ENCODE measurements around the gene HDAC4. TPM values are rescaled to one million over a fixed set of nuclear protein-coding genes. Genes with fewer than 3 reads are reported as not detected.

Gene HDAC4
- total RNA-seq, 1 experiment from 2014 or later = 32.0 TPM

DNA sequence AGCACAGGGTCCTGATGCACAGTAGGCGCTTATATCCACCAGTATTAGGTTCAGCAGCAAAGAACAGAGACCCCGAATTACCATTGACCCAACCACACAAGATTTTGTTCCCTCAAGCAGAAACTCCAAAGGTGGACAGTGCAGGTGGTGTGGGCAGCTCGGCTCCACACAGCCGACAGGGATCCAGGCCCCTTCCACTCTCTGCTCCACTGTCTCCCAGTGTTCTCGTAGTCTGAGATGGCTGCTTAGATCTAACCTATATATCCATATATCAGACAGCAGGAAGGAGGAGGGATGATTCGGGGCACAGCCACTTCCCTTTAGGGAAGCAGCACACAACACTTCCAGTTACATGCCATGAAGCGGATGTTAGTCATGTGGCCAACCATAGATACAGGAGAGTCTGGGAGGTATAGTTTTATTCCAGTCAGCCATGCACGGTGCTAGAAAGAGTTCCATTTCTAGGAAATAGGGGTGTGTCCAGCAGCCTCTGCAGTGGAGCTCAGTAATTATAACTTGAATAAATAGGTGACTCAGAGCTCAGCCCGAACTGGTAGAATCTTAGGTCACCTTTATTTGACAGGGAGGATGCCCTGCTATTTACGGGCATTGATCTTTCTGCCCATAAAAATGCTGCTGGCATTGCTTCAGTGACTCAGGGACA lies 394.1 kb downstream of the HDAC4 start:
- H3K27ac ChIP-seq (ENCODE audit: insufficient read length, low read depth, low read length) = no peak overlapping the region
- Mint-ChIP-seq H3K4me3 (no peak overlapping the region), H3K27me3 (ENCODE audit: low read depth) (peaks cover 40% of the 10 kb centered on the region), H3K27ac (no peak overlapping the region), H3K9me3 (no peaks in the 10 kb centered on the region; a peak in 3 of 5 replicates), H3K4me1 (peaks cover 13% of the 10 kb centered on the region in 2 experiments), H3K36me3 (ENCODE audit: insufficient read depth in 1 of 3, low read depth in 3 of 3) (no peaks in the 10 kb centered on the region)
- no peak overlapping the region for H4K91ac ChIP-seq (ENCODE audit: insufficient read length, low read depth, low read length)
- H3K23ac ChIP-seq (ENCODE audit: insufficient read length, low read depth, low read length) = no peak overlapping the region
- no peaks in the 10 kb centered on the region for H3K79me1 ChIP-seq (ENCODE audit: insufficient read depth, low read depth, low read length, poor library complexity, severe bottlenecking)
- no peak overlapping the region for H3K4me2 ChIP-seq (ENCODE audit: insufficient read depth, insufficient read length, low read length)
- no peak for DNase-seq
- H2AK5ac ChIP-seq (ENCODE audit: insufficient read length, low read length) = no peak overlapping the region
- TF ChIP-seq, protein P1, sequence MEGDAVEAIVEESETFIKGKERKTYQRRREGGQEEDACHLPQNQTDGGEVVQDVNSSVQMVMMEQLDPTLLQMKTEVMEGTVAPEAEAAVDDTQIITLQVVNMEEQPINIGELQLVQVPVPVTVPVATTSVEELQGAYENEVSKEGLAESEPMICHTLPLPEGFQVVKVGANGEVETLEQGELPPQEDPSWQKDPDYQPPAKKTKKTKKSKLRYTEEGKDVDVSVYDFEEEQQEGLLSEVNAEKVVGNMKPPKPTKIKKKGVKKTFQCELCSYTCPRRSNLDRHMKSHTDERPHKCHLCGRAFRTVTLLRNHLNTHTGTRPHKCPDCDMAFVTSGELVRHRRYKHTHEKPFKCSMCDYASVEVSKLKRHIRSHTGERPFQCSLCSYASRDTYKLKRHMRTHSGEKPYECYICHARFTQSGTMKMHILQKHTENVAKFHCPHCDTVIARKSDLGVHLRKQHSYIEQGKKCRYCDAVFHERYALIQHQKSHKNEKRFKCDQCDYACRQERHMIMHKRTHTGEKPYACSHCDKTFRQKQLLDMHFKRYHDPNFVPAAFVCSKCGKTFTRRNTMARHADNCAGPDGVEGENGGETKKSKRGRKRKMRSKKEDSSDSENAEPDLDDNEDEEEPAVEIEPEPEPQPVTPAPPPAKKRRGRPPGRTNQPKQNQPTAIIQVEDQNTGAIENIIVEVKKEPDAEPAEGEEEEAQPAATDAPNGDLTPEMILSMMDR (conservative IDR thresholded peaks at IDR 0.05) = no peak
- H4K5ac ChIP-seq (ENCODE audit: insufficient read length, low read depth, low read length) = no peak overlapping the region
- no peak overlapping the region for H2BK12ac ChIP-seq (ENCODE audit: insufficient read length, low read depth, low read length)
- H3K79me2 ChIP-seq (ENCODE audit: insufficient read depth, low read length) = 0 out of 2 replicates have a peak, but pooled peaks cover 1% of the 10 kb centered on the region
- H3K56ac ChIP-seq (ENCODE audit: insufficient read length, low read depth, low read length) = no peak overlapping the region
- no peak overlapping the region for H3K18ac ChIP-seq (ENCODE audit: insufficient read length, low read depth, low read length)
- no peaks in the 10 kb centered on the region for H3K4me1 ChIP-seq (ENCODE audit: insufficient read depth, low read length)
- H2AFZ ChIP-seq (ENCODE audit: low read length) = no peak overlapping the region
- H2BK15ac ChIP-seq (ENCODE audit: low read depth, low read length) = no peak overlapping the region
- H2BK5ac ChIP-seq (ENCODE audit: insufficient read length, low read length) = no peak overlapping the region
- no peaks in the 10 kb centered on the region for H3K9me3 ChIP-seq (ENCODE audit: control insufficient read depth, low read depth, low read length)
- H3K23me2 ChIP-seq (ENCODE audit: insufficient read length, low read depth, low read length, poor library complexity, severe bottlenecking) = no peaks in the 10 kb centered on the region
- H3K27me3 ChIP-seq (ENCODE audit: insufficient read depth, low read length) = no peaks in the 10 kb centered on the region
- H3K4ac ChIP-seq (ENCODE audit: low read depth, low read length) = no peak overlapping the region
- no peak overlapping the region for H3K9ac ChIP-seq (ENCODE audit: extremely low read depth, insufficient read length, low read length)
- no peak overlapping the region for H3T11ph ChIP-seq (ENCODE audit: low read length)
- no peaks in the 10 kb centered on the region for H4K20me1 ChIP-seq (ENCODE audit: control insufficient read depth, insufficient read depth, insufficient read length)
- no peak overlapping the region for H2BK120ac ChIP-seq (ENCODE audit: low read depth, low read length, poor library complexity, severe bottlenecking)
- H2BK20ac ChIP-seq (ENCODE audit: low read depth, low read length, poor library complexity, severe bottlenecking) = no peak overlapping the region
- H3K14ac ChIP-seq (ENCODE audit: insufficient read depth, low read length) = no peak overlapping the region
- H4K8ac ChIP-seq (replicated peaks; ENCODE audit: insufficient read length, low read depth, low read length) = no peak overlapping the region
- no CpG with 5 or more reads among the region's 10 CpGs for WGBS (ENCODE audit: extremely low coverage, insufficient read length, low lambda C conversion rate)
